AG04449 (cell line): ENCODE results near the gene MEDAG.

Experiments
- CTCF ChIA-PET: fragments of 350-600 bp; formaldehyde crosslinking; extraction: SDS; loops from one replicate; lab custom pipeline; 2021; ENCODE audit warnings: antibody characterized with exemption; lab: Yijun Ruan, JAX
- POLR2A ChIA-PET: fragments of 400-600, 350-600 bp; formaldehyde crosslinking; extraction: SDS; loops from one replicate; lab custom pipeline; 2020; ENCODE audit warnings: antibody characterized with exemption, inconsistent platforms; lab: Yijun Ruan, JAX
- DNase-seq: peaks from one replicate; pipeline ENCODE4 v3.0.0-alpha.2; 2010; ENCODE audit warnings: low read depth, low spot score
- H3K4me3 ChIP-seq: 2 replicates; pipeline ENCODE4 v1.5.1; 2011; ENCODE audit warnings: low read depth, mild to moderate bottlenecking, control low read depth, low read length
- TF ChIP-seq, protein P1 (sequence below): IDR thresholded peaks from one replicate; pipeline ENCODE4 v1.5.1; 2011; ENCODE audit warnings: mild to moderate bottlenecking, moderate library complexity, low read length, control low read depth, inconsistent platforms; ENCODE audit not compliant: insufficient read depth; ENCODE audit errors: missing control alignments

The MEDAG gene

GRCh38 chr13:30870049-30870884 lies 35.8 kb upstream of the MEDAG start:
- TF ChIP-seq, protein P1, sequence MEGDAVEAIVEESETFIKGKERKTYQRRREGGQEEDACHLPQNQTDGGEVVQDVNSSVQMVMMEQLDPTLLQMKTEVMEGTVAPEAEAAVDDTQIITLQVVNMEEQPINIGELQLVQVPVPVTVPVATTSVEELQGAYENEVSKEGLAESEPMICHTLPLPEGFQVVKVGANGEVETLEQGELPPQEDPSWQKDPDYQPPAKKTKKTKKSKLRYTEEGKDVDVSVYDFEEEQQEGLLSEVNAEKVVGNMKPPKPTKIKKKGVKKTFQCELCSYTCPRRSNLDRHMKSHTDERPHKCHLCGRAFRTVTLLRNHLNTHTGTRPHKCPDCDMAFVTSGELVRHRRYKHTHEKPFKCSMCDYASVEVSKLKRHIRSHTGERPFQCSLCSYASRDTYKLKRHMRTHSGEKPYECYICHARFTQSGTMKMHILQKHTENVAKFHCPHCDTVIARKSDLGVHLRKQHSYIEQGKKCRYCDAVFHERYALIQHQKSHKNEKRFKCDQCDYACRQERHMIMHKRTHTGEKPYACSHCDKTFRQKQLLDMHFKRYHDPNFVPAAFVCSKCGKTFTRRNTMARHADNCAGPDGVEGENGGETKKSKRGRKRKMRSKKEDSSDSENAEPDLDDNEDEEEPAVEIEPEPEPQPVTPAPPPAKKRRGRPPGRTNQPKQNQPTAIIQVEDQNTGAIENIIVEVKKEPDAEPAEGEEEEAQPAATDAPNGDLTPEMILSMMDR, result no peak
- POLR2A ChIA-PET, result interaction anchor here (0.6 to 1.7 kb wide), 12 partner anchors 10 to 727 kb away, joined by 3 to 8 read pairs (median 4); partner anchors contain the start of gene USPL1
- peak overlapping the region; percentile 32 for H3K4me3 ChIP-seq
- DNase-seq, result peak; percentile 98
- CTCF ChIA-PET, result interaction anchor here (1.0 to 3.3 kb wide), 7 partner anchors 10 to 738 kb away, joined by 3 to 21 read pairs (median 4); no protein-coding TSS in a partner anchor

DNA sequence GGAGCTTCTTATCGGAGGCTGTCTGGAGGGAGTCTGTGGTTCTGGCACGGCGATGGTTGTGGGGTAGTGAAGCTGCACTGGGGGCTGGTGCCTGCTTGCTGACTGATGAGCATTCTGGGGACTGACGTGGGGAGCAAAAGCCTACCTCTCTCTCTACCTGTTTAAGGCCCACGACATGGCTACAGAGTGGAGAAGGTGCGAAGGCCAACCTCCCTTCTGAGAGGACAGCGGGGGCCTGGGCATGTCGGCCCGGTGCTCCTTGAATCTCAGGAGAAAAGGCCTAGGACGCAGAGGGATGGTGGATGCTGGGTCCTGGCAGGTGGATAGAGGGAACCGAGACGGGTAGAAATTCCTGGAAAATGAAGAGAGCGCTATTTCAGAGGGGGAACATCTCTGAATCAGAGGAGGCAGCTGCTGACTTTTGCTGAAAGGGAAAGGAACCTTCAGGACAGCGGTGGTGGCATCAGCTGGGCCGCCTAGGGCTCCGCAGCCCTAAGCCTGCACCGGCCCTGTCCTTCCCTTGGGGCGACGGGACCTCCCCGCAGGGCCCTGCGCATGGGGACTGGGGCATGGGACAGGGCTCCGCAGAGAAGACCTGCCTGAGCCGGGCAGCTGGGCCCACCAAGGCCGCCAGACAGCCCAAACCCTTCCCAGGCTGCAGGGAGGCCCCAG lies 35.0 kb upstream of the MEDAG start:
- ChIA-PET CTCF (interaction anchor here (1.5 to 3.3 kb wide), 5 partner anchors 13 to 173 kb away, joined by 5 to 21 read pairs (median 7); no protein-coding TSS in a partner anchor), POLR2A (interaction anchor here (0.7 to 1.7 kb wide), 5 partner anchors 9 to 181 kb away, joined by 3 to 8 read pairs (median 3); no protein-coding TSS in a partner anchor)
- H3K4me3 ChIP-seq, result no peak overlapping the region
- TF ChIP-seq, protein P1, result no peak
- DNase-seq, result no peak

GRCh38 chr13:30871588-30872275 lies 34.3 kb upstream of the MEDAG start:
- H3K4me3 ChIP-seq, result no peak overlapping the region
- POLR2A ChIA-PET, result no interaction called here
- DNase-seq, result no peak
- CTCF ChIA-PET, result interaction anchor here (1.5 to 3.3 kb wide), 4 partner anchors 13 to 172 kb away, joined by 7 to 21 read pairs (median 8); no protein-coding TSS in a partner anchor
- TF ChIP-seq, protein P1, result no peak

DNA sequence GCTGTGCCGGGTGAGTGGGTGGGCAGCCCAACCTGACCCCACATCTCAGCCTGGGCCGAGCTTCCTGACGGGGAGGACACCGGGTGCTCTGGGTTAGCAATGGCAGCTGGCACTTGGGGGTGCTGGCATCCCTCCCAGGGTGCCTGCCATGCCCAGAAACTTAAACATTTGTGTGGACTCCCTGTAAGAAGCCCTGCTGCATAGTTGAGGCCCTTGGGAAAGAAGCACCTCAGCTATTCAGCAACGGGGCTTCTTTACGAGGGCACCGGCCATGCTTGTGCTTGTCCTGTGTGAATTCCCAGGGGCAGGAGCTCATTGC lies 33.8 kb upstream of the MEDAG start:
- no peak overlapping the region for H3K4me3 ChIP-seq
- POLR2A ChIA-PET, result no interaction called here
- CTCF ChIA-PET, result interaction anchor here (1.5 to 3.3 kb wide), 3 partner anchors 19 to 172 kb away, joined by 7 to 21 read pairs (median 7); no protein-coding TSS in a partner anchor
- TF ChIP-seq, protein P1, result no peak
- no peak for DNase-seq

DNA sequence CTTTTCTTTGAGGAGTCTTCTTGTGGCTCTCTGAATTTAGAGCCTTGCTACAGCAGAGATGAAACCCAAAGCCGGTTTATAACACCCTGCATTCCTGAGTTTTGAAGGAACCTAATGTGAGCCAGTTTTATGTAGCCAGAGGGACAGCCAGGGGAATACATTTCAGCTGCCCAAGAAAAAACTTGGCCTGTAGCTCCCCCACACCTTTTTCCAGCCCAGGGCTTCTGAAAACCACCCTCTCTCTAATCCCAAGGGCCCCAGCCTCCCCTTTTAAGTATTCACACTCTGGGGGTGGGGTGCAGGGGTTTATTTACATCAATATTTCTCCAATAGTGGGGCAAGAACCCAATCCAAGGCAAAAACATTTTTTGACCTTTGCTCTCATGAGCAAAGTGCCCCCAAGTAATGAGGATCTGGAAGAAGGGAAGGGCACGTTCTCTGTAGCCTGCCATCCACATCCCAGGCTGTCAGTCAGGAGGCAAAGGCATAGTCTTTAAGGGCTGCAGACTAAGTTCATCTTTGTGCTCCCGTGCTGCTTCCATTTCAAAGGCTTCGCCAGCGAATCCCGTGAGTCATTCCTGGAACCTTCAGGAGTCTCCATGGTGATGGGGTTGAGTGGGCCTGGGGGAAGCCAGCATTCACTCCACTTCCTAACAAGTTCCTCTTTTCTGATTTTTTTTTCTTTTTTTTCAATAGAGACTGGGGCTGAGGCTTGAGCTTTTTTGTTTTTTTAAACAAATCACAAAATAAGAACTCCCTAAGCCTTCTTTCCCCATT lies 33.2 kb upstream of the MEDAG start:
- no peak for DNase-seq
- CTCF ChIA-PET, result interaction anchor here (0.8 to 4.1 kb wide), 5 partner anchors 7 to 178 kb away, joined by 3 to 21 read pairs (median 7); no protein-coding TSS in a partner anchor
- H3K4me3 ChIP-seq, result no peak overlapping the region
- POLR2A ChIA-PET, result interaction anchor here (0.6 kb wide), 1 partner anchor 484 kb away, joined by 3 read pairs; no protein-coding TSS in a partner anchor
- TF ChIP-seq, protein P1, result no peak
